Nephron (organoid): ENCODE data around the gene RSAD1.

Source experiments
- H3K27ac Mint-ChIP-seq, 3 experiments: 2 replicates each; pipeline ENCODE4 v1.8.0; 2020; ENCODE audit warnings: mixed read lengths in 3 of 3, mild to moderate bottlenecking in 2 of 3, moderate library complexity in 1 of 3
- H3K27me3 Mint-ChIP-seq: 2 replicates; pipeline ENCODE4 v1.8.0; 2021; ENCODE audit warnings: low read depth, mild to moderate bottlenecking, moderate library complexity, mixed read lengths
- H3K36me3 Mint-ChIP-seq: 2 replicates; pipeline ENCODE4 v1.8.0; 2020; ENCODE audit warnings: low read depth, mixed read lengths
- H3K4me1 Mint-ChIP-seq: 2 replicates; pipeline ENCODE4 v1.8.0; 2020; ENCODE audit warnings: mixed read lengths
- H3K4me3 Mint-ChIP-seq, 3 experiments: 2 replicates each; pipeline ENCODE4 v1.8.0; 2020; ENCODE audit warnings: mild to moderate bottlenecking in 3 of 3, mixed read lengths in 3 of 3, moderate library complexity in 2 of 3
- H3K9me3 Mint-ChIP-seq: 2 replicates; pipeline ENCODE4 v1.8.0; 2020; ENCODE audit warnings: mixed read lengths
- CTCF ChIP-seq, 3 experiments: fragments of 200-600 bp; sonication (generic); IDR thresholded peaks; one replicate each; pipeline ENCODE4 v1.5.0; 2021; ENCODE audit warnings: antibody characterized with exemption in 3 of 3; ENCODE audit not compliant: unreplicated experiment in 3 of 3

The RSAD1 gene

GRCh38 chr17:50495217-50495823, 16.7 kb downstream of the RSAD1 start:
- no peak for TF ChIP-seq CTCF (IDR thresholded peaks at IDR 0.05; ENCODE audit: unreplicated experiment in 3 of 3)
- Mint-ChIP-seq H3K27ac (no peak overlapping the region), H3K36me3 (no peaks in the 10 kb centered on the region), H3K27me3 (peaks cover 8% of the 10 kb centered on the region), H3K4me3 (no peak overlapping the region), H3K9me3 (no peaks in the 10 kb centered on the region), H3K4me1 (no peaks in the 10 kb centered on the region)

- H3K27me3 Mint-ChIP-seq = peaks cover 8% of the 10 kb centered on the region
- no peak for TF ChIP-seq CTCF (IDR thresholded peaks at IDR 0.05; ENCODE audit: unreplicated experiment in 3 of 3)
- H3K4me3 Mint-ChIP-seq = no peak overlapping the region
- H3K36me3 Mint-ChIP-seq = no peaks in the 10 kb centered on the region
- H3K9me3 Mint-ChIP-seq = no peaks in the 10 kb centered on the region
- no peak overlapping the region for H3K27ac Mint-ChIP-seq
- H3K4me1 Mint-ChIP-seq = no peaks in the 10 kb centered on the region
Observed at GRCh38 chr17:50495918-50496317, 17.3 kb downstream of the RSAD1 start.

- no peaks in the 10 kb centered on the region for H3K9me3 Mint-ChIP-seq
- H3K27ac Mint-ChIP-seq = no peak overlapping the region
- H3K36me3 Mint-ChIP-seq = no peaks in the 10 kb centered on the region
- peaks cover 11% of the 10 kb centered on the region for H3K27me3 Mint-ChIP-seq
- no peak for TF ChIP-seq CTCF (IDR thresholded peaks at IDR 0.05; ENCODE audit: unreplicated experiment in 3 of 3)
- H3K4me3 Mint-ChIP-seq = no peak overlapping the region
- H3K4me1 Mint-ChIP-seq = peaks cover 7% of the 10 kb centered on the region
Observed at GRCh38 chr17:50498021-50498874, 19.6 kb downstream of the RSAD1 start.

GRCh38 chr17:50499270-50499669, 20.6 kb downstream of the RSAD1 start:
- Mint-ChIP-seq H3K27me3 (peaks cover 17% of the 10 kb centered on the region), H3K36me3 (no peaks in the 10 kb centered on the region), H3K4me3 (no peak overlapping the region), H3K9me3 (no peaks in the 10 kb centered on the region), H3K4me1 (peaks cover 12% of the 10 kb centered on the region), H3K27ac (no peak overlapping the region)
- TF ChIP-seq CTCF (IDR thresholded peaks at IDR 0.05; ENCODE audit: unreplicated experiment in 3 of 3) = no peak

- no peak overlapping the region for H3K27ac Mint-ChIP-seq
- peaks cover 17% of the 10 kb centered on the region for H3K27me3 Mint-ChIP-seq
- TF ChIP-seq CTCF (IDR thresholded peaks at IDR 0.05; ENCODE audit: unreplicated experiment in 3 of 3) = no peak
- H3K4me1 Mint-ChIP-seq = peaks cover 12% of the 10 kb centered on the region
- no peaks in the 10 kb centered on the region for H3K9me3 Mint-ChIP-seq
- H3K4me3 Mint-ChIP-seq = no peak overlapping the region
- no peaks in the 10 kb centered on the region for H3K36me3 Mint-ChIP-seq
Observed at GRCh38 chr17:50499721-50500120, 21.1 kb downstream of the RSAD1 start.
